Tibial nerve (tissue), 4 donors: Measurements from ENCODE around the gene CCDC92.

Experiments
- EP300 ChIP-seq, 2 donors: sonication (generic); formaldehyde crosslinking; IDR thresholded peaks; one replicate each; pipeline ENCODE4 v1.6.1; 2017; ENCODE audit warnings: antibody characterized with exemption in 2 of 2, mild to moderate bottlenecking in 1 of 2
- POLR2A ChIP-seq, 2 donors: fragments of 450-650 bp; IDR thresholded peaks; one replicate each; pipeline ENCODE4 v1.6.1; 2017; ENCODE audit warnings: antibody characterized with exemption in 2 of 2, mild to moderate bottlenecking in 2 of 2, moderate library complexity in 2 of 2
- TF ChIP-seq, protein P1 (sequence below), 5 experiments: fragments of 200-600 bp in 3 of 5; fragments of 450-650 bp in 2 of 5; sonication (generic) in 3 of 5; IDR thresholded peaks; one replicate each; pipeline ENCODE4 v1.5.1; 2016 to 2019; ENCODE audit warnings: antibody characterized with exemption in 5 of 5, mild to moderate bottlenecking in 3 of 5, moderate library complexity in 2 of 5

DNA sequence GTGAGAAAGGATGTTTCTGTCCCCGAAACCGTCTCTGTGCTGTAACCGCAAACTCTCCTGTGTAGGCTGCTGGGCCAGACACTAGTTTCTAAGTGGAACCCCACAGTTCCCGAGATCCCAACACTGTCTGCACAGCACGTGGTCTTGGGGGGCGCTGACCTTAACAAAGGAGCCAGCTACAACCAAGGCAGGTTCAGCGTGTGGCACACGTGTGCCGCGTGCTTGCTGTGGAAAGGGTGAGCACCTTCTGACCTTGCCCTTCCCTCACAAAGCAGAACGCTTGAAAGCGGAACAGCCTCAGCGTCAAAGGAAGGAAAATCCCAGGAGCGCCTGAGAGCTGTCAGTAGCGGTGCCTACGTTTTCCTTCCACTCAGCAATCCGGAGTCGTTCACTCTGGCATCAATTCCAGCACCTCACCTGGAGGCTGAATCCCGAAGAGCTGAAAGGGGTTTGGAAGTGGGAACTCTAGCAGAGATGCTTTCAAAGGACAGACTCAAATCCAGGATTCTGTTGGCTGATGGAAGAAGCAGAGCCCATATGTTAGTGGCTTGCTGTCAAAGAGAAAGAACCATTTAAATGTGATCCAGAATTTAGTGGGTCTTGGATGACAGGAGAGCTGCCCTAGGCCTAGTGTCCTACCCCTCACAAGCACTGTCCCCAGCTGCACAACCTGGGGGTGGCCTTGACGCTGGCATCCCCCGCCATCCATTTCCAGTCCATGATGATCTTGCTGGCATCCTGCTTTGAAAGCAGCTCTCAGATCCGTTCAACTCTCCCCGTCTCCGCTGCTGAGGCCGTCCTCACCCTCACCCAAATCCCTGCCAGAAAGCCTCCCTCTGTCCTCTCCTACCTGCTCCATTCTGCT lies 27.1 kb downstream of the CCDC92 start:
- TF ChIP-seq, protein P1, sequence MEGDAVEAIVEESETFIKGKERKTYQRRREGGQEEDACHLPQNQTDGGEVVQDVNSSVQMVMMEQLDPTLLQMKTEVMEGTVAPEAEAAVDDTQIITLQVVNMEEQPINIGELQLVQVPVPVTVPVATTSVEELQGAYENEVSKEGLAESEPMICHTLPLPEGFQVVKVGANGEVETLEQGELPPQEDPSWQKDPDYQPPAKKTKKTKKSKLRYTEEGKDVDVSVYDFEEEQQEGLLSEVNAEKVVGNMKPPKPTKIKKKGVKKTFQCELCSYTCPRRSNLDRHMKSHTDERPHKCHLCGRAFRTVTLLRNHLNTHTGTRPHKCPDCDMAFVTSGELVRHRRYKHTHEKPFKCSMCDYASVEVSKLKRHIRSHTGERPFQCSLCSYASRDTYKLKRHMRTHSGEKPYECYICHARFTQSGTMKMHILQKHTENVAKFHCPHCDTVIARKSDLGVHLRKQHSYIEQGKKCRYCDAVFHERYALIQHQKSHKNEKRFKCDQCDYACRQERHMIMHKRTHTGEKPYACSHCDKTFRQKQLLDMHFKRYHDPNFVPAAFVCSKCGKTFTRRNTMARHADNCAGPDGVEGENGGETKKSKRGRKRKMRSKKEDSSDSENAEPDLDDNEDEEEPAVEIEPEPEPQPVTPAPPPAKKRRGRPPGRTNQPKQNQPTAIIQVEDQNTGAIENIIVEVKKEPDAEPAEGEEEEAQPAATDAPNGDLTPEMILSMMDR (IDR thresholded peaks at IDR 0.05): no peak
- TF ChIP-seq EP300 (IDR thresholded peaks at IDR 0.05): no peak
- TF ChIP-seq POLR2A (IDR thresholded peaks at IDR 0.05): no peak
